ENCODE results near the gene ZNF835. TPM values are rescaled to one million over a fixed set of nuclear protein-coding genes. Genes with fewer than 3 reads are reported as not detected.

The ZNF835 gene
- polyA plus RNA-seq, 1 donor from 2014 or later: not detected

Other genes with a start within 250 kb of the ZNF835 start
- 17.4 and 19.6 TPM in 2 replicates for gene ZNF667, start 194.4 kb downstream of the ZNF835 start, polyA plus RNA-seq
- 30.0 and 31.1 TPM in 2 replicates for gene ZNF471, start 163.9 kb downstream of the ZNF835 start, polyA plus RNA-seq
- 39.9 and 45.1 TPM in 2 replicates for gene ZFP28, start 132.8 kb downstream of the ZNF835 start, polyA plus RNA-seq
- gene ZNF470, start 104.3 kb downstream of the ZNF835 start, polyA plus RNA-seq: 9.6 and 13.6 TPM in 2 replicates
- gene ZNF71, start 76.5 kb downstream of the ZNF835 start, polyA plus RNA-seq: 28.8 and 38.0 TPM in 2 replicates
- gene SMIM17, start 28.6 kb downstream of the ZNF835 start, polyA plus RNA-seq: 9.2 and 14.2 TPM in 2 replicates
- 0.06 TPM in 1 of 2 replicates, not detected in the other for gene PEG3, start 169.0 kb upstream of the ZNF835 start, polyA plus RNA-seq
- not detected in 2 replicates for gene ZIM2, start 169.0 kb upstream of the ZNF835 start, polyA plus RNA-seq

Data from neural cell (in vitro differentiated cells).